SW480 (cell line): Measurements from ENCODE around the gene TMEM51.
A peak's percentile ranks its signal among the peaks of the same experiment; 100 is the strongest.
"Not testable (repeated sequence)": the region's sequence is repeated elsewhere in the genome, so short reads cannot be mapped to it uniquely, and the experiment has no call there.

Source experiments
- DNase-seq: peaks from one replicate; pipeline ENCODE4 v3.0.0-alpha.2; 2016; ENCODE audit warnings: low spot score

The TMEM51 gene

GRCh38 chr1:15154480-15155036, 1.0 kb downstream of the TMEM51 start:
- DNase-seq, result no peak

DNA sequence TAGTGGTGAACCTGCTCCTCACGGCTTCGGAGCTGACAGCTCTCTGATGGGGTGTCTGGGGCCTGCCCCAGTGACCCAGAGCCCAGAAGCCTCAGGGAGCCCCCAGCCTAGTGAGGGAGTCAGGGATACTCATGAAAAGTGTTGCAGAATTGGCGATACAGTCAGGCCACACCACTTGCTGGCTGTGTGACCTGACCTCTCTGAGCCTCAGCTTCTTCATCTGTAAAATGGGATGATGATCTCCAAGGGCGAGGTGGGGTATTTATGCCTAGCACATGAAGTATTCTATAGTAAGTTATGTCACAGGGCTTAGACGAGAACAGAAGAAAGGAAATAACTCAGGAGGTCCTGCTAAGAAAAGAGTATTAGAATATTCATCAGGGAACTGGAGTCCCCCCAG, 1.6 kb downstream of the TMEM51 start:
- DNase-seq, result no peak

GRCh38 chr1:15155888-15156741, 2.6 kb downstream of the TMEM51 start:
- no peak for DNase-seq

DNA sequence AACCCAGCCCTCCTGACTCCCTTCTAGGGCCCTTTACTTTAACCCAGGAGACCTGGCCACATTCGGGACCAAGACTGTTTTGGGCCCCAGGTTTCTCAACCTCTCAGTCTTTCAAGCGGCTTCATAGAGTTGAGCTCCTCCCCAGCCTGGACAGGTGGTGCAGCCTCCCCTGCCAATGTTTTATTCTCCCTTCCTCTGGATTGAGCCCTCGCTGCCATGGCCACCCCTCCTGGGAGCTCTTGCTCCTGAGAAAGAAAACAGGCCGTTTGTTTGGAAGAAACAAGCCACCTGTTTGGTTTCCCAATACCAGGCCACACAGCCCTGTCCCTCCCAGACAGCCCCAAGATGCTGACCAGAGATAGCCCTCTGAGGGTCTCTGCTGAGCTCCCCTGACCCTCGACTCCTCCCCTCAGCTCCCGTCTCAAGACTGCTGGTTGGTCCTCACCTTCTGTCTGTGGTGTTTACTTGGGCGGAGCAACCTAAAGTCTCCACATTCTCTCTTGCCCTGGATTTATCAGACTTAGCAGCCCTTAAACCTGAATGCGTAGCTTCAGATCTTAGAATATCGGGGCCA, 3.3 kb downstream of the TMEM51 start:
- no peak for DNase-seq

GRCh38 chr1:15157524-15158399, 4.2 kb downstream of the TMEM51 start:
- DNase-seq, result no peak

DNA sequence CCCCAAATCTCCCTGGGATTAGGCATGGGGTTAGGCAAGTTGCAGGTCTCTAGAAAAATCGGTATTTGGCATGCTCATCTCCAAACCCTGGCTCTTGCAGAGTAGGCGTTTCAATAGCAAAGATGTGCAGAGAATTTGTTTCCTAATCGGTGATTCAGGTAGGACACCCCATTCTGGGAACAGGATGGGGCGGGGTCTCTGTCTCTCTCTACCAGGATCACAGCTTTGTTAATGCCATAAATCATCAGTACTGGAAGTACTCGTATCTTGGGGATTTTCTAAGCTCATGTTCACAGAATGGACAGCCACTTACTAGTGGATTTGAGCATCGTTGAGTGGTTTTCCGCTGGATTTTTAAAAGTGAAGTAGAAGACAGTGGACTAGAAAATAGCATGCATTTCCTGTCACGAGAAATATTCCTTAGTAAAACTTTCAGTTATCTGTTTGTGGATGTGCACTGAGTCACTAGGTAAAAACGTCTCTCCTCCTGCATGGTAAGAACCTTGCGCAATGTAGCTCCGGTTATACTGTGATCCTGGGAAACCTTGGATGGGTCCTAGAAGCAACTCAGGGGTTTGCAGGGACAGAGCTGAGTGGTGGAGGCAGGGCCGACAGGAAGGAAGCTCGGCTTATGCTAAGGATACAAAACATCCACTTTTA, 5.1 kb downstream of the TMEM51 start:
- no peak for DNase-seq

DNA sequence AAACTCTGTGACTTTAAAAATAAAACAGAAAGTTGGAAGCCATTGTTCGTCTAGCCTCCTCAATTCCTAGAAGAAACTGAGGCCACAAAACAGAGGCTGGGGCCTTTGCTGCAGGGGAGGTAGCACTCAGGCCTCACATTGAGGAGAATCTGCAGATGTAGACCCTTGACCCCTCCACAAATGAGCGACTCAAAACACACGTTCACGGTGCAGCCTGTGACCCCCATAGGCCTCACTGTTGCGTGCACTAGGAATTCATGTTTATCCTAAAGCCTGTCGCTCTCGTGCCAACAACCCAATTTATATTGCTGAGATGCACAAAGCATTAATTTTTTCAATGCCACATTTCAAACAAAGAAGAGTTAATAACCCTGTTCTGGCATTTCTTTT, 5.6 kb downstream of the TMEM51 start:
- no peak for DNase-seq

DNA sequence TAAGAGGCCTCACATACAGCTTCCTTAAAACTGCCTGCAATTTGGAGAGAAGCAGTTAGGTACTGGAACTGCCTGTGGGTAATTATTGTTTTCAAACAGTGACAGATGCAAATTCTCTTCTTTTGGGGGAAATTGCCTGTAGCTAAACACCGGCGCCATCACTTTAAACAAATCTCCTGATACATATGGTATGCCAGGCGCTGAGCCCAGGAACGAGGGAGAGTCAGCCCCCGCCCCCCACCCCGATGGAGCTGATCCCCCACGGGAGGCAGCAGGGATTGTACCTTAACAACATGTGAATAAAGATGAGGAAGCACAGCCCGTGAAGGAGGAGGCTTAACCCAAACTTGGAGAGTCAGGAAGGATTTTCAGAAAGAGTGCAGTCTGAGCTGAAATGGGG, 7.1 kb downstream of the TMEM51 start:
- DNase-seq, result no peak

- DNase-seq, result no peak
These were observed 13.8 kb downstream of the TMEM51 start for GRCh38 chr1:15167386-15167785.

- no peak for DNase-seq
These were observed 14.9 kb downstream of the TMEM51 start for GRCh38 chr1:15168479-15168878.

DNA sequence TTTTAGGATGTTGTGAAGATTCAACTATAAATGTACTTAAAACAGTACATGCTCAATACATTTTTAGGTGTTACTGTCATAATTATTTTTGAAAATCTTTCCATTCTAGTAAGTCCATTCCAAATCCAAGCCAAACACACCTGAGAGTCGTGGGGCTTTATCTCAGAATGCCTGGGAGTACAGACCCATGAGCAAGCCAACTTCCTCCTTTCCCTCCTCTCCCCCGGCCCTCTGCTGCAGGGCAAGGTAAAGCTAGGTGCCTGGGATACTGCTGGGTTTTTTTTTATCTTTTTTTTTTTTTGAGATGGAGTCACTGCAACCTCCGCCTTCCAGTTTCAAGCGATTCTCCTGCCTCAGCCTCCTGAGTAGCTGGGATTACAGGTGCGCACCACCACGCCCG, 16.5 kb downstream of the TMEM51 start:
- DNase-seq, result no peak

DNA sequence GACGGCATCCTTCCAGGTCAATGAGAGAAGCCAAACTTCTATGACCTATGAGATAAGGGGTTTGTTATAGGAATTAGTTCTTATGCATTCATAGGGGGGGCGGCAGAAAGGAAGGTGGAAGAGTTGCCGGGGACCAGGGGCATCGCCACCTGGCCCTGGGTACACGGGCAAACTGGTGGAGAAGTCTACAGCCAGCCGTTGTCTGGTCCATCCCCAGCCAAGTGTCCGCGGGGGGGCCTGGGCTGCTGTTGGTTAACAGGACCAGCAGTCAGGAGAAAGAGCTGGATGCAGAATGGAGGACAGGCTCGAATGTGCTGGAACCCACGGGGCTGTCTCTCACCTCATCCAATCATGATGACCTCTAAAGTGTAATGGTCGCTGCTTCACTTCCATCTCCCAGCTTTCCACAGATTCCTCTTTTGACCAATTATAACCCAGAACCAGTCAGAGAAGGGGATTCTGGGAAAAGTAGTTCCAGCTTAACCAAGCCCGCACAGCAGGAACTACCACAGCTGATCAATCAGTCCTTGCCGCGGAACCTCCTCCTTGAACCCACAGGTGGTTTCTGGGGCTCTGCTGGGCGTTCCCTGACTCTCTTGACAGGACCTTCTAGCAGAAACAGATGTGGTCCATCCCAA, 17.8 kb downstream of the TMEM51 start:
- peak; percentile 48 for DNase-seq

DNA sequence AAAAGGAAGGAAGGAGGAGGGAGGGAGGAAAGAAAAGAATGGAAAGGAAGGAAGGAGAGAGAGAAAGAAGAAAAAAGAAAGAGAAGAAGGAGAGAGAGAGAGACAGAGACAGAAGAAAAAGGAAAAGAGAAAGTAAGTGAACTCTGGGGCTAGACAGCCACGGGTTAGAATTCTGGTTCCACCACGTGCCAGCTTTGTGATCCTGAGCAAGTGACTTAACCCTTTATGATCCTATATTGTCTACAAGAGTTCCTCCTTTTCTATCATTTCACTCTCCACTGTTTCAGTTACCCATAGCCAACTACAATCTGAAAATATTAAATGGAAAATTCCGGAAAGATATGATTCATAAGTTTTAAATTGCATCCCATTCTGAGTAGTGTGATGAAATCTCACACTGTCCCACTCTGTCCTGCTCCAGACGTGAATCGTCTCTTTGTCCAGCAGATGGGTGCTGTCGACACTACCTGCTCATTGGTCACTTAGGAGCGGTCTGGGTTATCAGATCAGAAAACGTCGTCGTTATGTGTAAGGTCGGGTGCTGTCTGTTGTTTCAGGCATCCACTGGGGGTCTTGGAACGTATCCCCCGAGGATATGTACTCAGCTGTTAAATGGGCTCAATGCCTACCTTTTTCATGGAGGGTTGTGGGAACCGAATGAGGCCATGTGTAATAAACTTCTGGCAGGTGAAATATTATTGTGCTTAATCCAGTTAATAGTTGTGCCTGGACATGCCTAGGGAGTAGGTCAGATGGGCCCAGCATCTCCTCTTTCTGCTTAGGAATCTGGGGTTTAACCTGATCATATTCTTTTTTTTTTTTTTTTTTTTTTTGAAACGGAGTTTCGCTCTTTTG, 19.1 kb downstream of the TMEM51 start:
- DNase-seq, result peak; percentile 62

DNA sequence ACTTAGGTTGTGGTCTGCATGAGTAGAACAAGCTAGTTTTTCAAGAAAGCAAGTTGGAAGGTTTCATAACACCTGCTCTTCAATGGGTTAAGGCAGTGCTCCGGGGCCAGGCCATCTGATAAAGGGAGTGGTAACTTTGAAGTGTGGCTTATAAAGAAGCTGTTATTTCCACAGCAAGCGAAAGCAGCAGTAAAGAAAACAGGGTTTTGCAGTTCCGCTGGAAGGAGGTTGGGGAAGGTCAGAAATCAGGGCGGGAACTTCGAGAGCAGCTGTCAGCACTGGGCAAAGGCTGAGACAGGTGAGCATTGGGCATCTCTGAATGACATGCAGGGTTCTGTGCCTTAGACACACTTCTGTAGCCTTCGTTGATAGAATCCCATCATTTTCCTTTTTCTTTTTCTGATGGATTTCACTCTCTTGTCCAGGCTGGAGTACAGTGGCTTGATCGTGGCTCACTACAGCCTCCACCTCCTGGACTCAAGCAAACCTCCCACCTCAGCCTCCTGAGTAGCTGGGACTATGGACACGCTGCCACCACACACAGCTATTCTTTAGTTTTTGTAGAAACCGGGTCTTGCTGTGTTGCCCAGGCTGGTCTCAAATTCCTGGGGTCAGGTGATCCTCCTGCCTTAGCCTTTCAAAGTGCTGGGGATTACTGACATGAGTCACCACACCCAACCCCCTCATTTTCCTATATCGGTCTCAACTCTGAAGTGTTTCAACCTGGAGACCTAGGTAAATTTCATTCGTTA, 20.5 kb downstream of the TMEM51 start:
- peak; percentile 79 for DNase-seq

GRCh38 chr1:15174615-15174983, 21.1 kb downstream of the TMEM51 start:
- peak; percentile 61 for DNase-seq

GRCh38 chr1:15175324-15176094, 22.0 kb downstream of the TMEM51 start:
- not testable (repeated sequence) for DNase-seq

DNA sequence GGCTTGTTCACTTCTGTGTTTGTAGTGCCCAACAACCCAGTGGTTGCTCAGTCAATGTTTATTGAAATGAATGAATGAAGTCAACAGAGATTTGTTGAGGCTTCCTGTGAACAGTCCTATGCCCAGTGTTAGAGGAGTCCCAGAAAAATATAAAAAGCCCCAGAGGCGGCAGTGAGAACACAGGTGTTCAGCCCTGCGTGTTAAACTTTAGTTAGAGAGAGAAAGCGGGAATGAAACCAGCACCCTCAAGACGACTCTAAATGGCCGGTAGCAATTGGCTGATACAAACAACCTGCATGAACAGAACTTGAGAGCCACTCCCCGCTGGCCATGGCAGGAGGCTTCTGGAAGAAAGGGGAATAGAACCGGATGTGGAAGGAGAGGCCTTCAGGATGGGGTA, 22.6 kb downstream of the TMEM51 start:
- no peak for DNase-seq

GRCh38 chr1:15176898-15177665, 23.5 kb downstream of the TMEM51 start:
- no peak for DNase-seq
